C1 segment of cervical spinal cord (tissue), 14 donors: ENCODE results near the gene NLRP6.
A peak's percentile ranks its signal among the peaks of the same experiment; 100 is the strongest.
"Not testable (repeated sequence)": the region's sequence is repeated elsewhere in the genome, so short reads cannot be mapped to it uniquely, and the experiment has no call there.

Experiments used
- DNase-seq, 14 donors: peaks; one replicate each; lab custom pipeline; 2025; lab: John Stamatoyannopoulos, UW

The NLRP6 gene

DNA sequence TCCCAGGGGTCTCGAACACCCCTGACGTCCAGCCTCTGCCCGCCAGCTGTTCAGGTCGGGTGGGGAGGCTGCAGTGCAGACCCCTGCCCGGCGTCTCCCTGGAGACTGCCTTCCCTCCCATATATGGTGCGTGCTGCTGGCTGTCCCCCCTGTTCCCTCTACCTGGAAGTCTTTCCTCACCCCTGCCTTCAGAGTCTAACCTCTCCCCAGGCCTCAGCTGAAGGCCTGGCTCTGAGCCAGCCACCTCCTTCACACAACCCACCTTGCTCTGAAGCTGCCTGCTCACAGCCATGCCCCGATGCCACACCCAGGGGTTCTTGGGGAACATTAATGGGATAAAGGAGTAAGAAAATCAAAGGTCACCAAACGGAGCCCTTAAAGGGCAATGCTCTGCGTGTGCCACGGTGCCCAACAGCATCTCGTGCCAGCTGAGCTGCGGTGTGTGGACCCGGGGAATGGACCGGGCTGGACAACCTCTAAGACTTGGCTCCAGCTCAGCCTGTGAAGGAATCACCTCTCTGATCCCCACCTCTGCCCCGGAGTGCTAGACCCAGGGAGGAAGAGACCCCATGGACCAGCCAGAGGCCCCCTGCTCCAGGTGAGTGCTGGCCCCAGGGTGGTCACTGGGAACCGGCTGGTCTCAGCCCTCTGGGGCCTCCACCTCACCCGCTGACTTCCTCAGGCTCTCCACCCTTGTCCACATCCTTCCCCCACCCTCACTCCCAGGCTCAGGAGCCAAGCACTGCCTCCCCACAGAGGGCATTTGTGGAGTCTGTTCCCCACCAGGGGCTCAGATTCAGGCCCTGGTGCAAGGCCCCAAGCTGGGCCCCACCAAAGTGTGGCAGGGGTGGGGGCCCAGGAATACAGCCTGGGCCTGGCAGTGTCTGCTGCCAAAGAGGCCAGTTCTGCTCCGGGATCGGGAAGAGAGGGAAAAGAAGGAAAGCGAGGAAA lies at the start of gene NLRP6:
Gene NLRP6, plus strand, starts transcription at position 407 of the 951 bp plus-strand sequence. Its CDS starts 163 bp downstream, at position 570.
- no peak for DNase-seq

DNA sequence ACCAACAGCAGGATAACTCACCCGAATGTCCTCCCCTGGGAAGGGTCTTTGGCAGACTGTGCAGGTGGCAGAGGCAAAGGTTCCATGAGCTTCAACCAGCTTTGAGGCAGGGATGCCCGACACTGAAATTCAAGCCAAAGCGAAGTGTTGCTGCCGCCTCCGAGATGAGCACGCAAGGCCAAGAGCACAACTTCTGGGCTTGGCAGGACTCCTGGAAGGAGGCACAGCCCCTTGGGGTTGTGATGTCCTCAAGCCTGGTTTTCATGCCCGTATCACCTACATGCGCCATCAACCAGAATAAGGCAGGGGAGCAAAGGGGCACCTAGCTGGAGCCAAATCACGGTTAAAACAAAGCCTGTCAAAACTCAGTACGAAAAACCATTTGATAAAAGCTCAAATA lies 47.8 kb upstream of the NLRP6 start:
- DNase-seq, result no peak

- no peak for DNase-seq
These were observed 45.2 kb upstream of the NLRP6 start for GRCh38 chr11:232783-233565.

- no peak for DNase-seq
These were observed 43.0 kb upstream of the NLRP6 start for GRCh38 chr11:235180-235579.

DNA sequence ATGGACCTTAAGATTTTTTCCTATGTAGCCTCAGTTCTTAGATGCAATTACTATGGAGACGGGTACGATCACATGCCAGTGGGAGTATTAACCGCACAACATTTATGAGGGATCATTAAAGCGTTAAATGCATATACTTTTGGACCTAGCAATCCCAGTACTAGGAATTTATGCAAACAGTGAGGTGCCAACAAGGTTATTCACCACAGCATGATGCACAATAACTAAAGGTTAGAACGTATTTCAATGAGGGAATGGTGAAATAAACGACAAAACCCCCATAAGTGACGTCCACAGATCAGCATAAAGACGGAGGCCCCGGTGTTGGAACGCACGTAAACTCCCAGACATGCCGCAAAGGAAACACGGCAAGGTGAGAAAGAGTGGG lies 42.6 kb upstream of the NLRP6 start:
- no peak for DNase-seq

DNA sequence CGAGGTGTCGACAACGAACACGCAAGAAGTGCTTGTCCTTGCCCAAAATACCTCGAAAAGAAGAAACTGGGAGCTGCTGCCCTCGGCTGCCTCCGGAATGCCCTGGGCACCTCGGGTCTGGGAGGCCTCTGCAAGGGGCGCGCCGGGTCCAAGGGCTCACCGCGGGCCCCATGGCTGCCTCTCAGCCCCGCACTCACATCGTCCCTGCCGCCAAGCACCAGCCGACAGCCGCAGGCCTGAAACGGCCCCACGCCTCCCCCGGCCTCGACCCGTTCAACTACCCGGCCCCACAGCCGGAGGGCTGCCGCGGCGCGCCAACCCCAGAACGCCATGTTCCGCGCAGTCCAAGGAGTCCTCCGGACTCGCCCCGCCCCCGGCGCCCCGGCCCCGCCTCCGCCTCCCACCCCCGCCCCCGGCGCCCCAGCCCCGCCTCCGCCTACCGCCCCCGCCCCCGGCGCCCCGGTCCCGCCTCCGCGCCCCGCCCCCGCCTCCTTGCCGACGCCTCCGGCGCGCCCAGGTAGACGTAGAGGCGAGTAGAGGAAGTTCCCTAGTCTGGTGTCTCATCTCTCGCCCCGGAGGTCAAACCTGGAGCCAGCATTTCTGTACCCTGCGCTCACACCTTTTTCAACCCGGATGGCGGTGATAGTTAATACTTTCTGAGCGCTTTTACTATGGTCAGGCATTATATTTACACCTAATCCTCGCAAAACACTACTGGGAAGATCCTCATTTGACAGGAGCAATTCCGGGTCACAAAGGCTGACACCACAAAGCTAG lies 42.0 kb upstream of the NLRP6 start, which contains the start of gene SIRT3:
Gene SIRT3, minus strand, starts transcription at position 346 of the 777 bp plus-strand sequence. Its CDS starts 14 bp downstream, at position 332.
- peak; percentile 10 to 87 (median 79) for DNase-seq

DNA sequence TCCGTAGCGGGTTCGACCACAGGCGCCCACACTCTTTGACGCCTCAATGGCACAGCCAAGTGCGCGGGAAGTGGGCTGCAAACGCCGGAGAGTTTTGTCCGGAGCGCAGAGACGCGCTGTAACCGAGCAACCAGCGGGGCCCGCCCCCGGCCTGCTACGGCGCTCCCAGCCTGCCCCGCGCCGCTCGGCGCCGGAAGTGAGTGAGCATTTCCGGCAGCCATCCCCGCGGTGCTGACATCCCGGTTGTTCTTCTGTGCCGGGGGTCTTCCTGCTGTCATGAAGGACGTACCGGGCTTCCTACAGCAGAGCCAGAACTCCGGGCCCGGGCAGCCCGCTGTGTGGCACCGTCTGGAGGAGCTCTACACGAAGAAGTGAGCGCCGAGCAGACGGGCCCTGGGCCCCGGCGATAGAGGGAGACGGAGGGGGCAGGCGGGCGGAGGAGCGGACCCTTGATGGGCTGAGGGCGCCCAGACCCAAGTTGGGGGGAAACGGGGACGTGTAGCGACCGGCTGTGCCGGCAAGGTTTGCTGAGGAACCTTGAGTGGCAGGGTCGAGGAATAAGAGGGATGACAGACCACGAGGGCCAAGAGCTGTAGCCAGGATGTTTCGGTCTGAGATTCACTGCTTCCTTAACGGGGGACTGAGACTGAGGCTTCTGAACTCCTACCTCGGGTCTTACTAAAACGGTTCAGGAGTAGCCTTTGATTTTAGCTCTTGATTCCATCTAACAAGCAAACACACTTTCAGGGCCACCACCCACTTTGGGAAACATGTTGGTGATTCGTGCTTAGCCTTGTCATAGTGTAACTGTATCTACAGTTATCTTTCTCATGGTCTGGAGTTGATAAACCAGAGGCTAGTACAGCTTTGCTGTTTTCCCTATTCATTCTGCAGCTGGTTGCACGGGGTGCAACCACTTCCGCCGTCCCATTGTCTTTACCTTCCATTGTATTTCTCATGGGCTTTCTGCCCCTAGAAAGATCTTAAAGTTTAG lies 41.1 kb upstream of the NLRP6 start, which contains the start of gene PSMD13:
Gene PSMD13, plus strand, starts transcription at position 203 of the 994 bp plus-strand sequence. Its CDS starts 74 bp downstream, at position 277.
- DNase-seq, result peak; percentile 17 to 88 (median 79)

- DNase-seq, result not testable (repeated sequence)
These were observed 39.9 kb upstream of the NLRP6 start for GRCh38 chr11:238346-238745.

GRCh38 chr11:240315-240714 lies 37.9 kb upstream of the NLRP6 start:
- DNase-seq, result no peak

DNA sequence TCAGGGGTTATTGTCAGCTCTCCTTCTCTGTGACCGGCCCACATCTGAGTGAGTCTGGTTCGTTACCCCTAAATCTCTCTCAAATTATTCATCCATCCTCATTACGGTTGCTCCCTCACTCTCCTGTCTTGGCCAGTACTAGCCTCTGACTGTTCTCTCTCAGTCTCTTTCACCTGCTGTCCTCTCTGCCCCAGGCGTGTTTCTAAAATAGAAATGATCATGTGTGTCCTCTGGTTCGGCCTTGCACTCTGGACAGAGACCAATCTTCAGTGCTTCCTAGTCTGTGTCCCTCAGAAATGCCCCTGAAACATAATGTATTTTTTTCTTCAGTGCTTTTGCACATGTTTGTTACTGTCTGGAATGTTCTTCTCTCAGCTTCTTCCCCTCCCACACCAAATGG lies 36.6 kb upstream of the NLRP6 start:
- no peak for DNase-seq

- DNase-seq, result no peak
These were observed 33.8 kb upstream of the NLRP6 start for GRCh38 chr11:244376-244775.

DNA sequence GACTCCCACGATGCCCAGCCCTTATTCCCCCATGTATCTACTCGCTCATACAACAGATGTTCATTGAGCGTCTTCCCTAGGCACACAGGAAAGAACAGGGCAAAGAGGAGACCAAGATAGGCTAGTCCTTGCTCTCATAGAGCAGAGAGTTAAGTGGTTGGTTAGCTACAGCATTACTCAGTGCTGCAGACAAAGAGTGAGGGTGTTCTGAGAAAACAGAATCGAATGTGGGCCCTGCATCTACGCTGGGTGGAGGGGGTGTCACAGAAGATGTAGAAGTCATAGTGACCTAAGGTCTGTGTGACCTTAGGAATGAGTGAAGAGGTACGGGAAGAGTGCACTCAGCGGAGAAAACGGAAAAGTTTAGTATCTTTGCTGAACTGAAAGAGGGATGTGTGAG lies 29.1 kb upstream of the NLRP6 start:
- DNase-seq, result no peak

DNA sequence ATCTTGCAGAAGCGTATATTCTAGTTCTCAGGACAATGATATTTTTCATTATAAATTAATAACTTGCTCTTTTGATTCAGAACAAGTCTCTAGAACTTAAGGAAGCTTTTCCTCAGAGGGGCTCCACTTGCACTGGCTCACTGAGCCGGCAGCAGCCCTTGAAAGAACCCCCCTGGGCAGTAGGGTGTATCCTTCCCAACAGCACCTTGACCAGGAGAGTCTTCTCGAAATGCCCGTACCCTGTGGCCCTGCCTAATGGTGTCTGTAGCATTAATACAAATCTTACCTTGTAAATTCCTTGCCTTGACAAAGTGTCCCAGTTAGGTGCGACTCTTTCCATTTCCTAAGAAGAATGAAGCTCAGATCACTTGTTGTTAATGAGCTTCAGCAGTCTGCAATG lies 27.9 kb upstream of the NLRP6 start:
- DNase-seq, result no peak

DNA sequence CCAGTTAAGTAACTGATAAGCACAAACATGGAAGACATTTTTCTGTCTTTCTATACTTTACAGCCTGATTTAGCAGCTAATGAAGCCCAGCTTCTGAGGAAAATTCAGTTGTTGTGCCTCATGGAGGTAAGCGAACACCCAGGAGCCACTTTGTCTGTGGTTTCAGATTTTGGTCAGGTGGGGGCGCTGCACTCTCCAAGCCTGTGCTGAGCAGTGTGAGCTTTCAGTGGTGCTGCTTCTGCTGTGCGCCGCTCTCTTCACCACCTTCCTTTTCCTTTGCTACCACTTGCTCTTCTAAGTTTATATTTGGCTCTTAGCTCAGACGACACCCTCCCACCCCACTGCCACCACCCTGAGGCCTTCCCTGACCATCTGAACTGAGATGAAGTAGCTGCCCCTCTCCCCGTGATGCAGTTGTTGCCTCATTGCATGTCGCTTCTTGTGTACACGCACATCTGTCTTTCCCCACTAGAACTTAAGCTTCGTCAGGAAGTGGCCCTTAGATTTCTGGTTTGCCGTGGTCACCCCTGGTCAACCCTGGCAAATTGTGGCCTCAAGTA lies 27.4 kb upstream of the NLRP6 start:
- DNase-seq, result peak in 6 of 14 donors; percentile 1 to 35 (median 21)

GRCh38 chr11:251550-251949 lies 26.7 kb upstream of the NLRP6 start:
- DNase-seq, result no peak

GRCh38 chr11:252666-253065 lies 25.5 kb upstream of the NLRP6 start:
- DNase-seq, result no peak

- no peak for DNase-seq
These were observed 24.9 kb upstream of the NLRP6 start for GRCh38 chr11:253160-253885.

- no peak for DNase-seq
These were observed 24.3 kb upstream of the NLRP6 start for GRCh38 chr11:253886-254270.

- DNase-seq, result no peak
These were observed 23.0 kb upstream of the NLRP6 start for GRCh38 chr11:255176-255575.
